Upper lobe of left lung (tissue), 4 donors: ENCODE data around the gene PIP4K2C.

ENCODE experiments used
- EP300 ChIP-seq, 4 donors: sonication (generic); formaldehyde crosslinking; IDR thresholded peaks; one replicate each; pipeline ENCODE4 v1.5.1; 2017; ENCODE audit warnings: antibody characterized with exemption in 4 of 4, control low read depth in 2 of 4
- POLR2A ChIP-seq, 4 donors: fragments of 450-650 bp; IDR thresholded peaks; one replicate each; pipeline ENCODE4 v1.5.1; 2016 to 2017; ENCODE audit warnings: antibody characterized with exemption in 4 of 4, mild to moderate bottlenecking in 2 of 4
- POLR2AphosphoS5 ChIP-seq, 2 donors: sonication (generic); formaldehyde crosslinking; IDR thresholded peaks; one replicate each; pipeline ENCODE4 v1.5.1; 2017; ENCODE audit warnings: antibody characterized with exemption in 2 of 2
- TF ChIP-seq, protein P1 (sequence below), 6 experiments: fragments of 450-650 bp in 4 of 6; fragments of 200-600 bp in 2 of 6; sonication (generic) in 2 of 6; IDR thresholded peaks; one replicate each; pipeline ENCODE4 v1.5.1; 2016 to 2019; ENCODE audit warnings: antibody characterized with exemption in 6 of 6

DNA sequence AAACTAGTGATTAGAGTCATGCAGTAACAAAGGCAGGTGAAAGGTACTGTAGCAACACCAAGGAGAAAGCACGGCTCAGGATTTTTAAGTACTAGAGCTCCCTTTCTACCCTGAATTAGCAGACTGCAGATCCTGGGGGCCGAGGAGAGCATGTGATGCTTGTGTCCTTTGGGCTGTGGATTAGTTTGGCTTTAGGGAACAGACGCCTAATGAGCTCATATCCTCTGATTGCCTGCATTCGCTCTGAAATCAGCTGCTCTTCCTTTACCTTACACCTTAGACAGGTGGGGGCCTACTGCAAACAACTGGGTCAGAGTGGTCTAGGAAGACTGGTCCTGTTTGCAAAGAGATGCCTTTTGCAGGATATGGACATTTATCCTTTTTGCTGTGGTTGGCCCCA is 2.2 kb downstream of the PIP4K2C start:
- TF ChIP-seq, protein P1, sequence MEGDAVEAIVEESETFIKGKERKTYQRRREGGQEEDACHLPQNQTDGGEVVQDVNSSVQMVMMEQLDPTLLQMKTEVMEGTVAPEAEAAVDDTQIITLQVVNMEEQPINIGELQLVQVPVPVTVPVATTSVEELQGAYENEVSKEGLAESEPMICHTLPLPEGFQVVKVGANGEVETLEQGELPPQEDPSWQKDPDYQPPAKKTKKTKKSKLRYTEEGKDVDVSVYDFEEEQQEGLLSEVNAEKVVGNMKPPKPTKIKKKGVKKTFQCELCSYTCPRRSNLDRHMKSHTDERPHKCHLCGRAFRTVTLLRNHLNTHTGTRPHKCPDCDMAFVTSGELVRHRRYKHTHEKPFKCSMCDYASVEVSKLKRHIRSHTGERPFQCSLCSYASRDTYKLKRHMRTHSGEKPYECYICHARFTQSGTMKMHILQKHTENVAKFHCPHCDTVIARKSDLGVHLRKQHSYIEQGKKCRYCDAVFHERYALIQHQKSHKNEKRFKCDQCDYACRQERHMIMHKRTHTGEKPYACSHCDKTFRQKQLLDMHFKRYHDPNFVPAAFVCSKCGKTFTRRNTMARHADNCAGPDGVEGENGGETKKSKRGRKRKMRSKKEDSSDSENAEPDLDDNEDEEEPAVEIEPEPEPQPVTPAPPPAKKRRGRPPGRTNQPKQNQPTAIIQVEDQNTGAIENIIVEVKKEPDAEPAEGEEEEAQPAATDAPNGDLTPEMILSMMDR (IDR thresholded peaks at IDR 0.05) = no peak
- no peak for TF ChIP-seq POLR2A (IDR thresholded peaks at IDR 0.05)
- TF ChIP-seq EP300 (IDR thresholded peaks at IDR 0.05) = no peak
- TF ChIP-seq POLR2AphosphoS5 (IDR thresholded peaks at IDR 0.05) = no peak
